ENCODE measurements around the gene SRGAP3.

- TF ChIP-seq CTCF (conservative IDR thresholded peaks at IDR 0.05; ENCODE audit: low read length) (peak; percentile 92), EZH2phosphoT487 (IDR thresholded peaks at IDR 0.05; ENCODE audit: borderline replicate concordance) (no peak)
These were observed 261.6 kb downstream of the SRGAP3 start for GRCh38 chr3:8987645-8988383.

All from Loucy (cell line).